ENCODE data around the gene DIS3. TPM values are rescaled to one million over a fixed set of nuclear protein-coding genes. Genes with fewer than 3 reads are reported as not detected.
"Not testable (repeated sequence)": the region's sequence is repeated elsewhere in the genome, so short reads cannot be mapped to it uniquely, and the experiment has no call there.

Gene DIS3, protein sequence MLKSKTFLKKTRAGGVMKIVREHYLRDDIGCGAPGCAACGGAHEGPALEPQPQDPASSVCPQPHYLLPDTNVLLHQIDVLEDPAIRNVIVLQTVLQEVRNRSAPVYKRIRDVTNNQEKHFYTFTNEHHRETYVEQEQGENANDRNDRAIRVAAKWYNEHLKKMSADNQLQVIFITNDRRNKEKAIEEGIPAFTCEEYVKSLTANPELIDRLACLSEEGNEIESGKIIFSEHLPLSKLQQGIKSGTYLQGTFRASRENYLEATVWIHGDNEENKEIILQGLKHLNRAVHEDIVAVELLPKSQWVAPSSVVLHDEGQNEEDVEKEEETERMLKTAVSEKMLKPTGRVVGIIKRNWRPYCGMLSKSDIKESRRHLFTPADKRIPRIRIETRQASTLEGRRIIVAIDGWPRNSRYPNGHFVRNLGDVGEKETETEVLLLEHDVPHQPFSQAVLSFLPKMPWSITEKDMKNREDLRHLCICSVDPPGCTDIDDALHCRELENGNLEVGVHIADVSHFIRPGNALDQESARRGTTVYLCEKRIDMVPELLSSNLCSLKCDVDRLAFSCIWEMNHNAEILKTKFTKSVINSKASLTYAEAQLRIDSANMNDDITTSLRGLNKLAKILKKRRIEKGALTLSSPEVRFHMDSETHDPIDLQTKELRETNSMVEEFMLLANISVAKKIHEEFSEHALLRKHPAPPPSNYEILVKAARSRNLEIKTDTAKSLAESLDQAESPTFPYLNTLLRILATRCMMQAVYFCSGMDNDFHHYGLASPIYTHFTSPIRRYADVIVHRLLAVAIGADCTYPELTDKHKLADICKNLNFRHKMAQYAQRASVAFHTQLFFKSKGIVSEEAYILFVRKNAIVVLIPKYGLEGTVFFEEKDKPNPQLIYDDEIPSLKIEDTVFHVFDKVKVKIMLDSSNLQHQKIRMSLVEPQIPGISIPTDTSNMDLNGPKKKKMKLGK
- total RNA-seq: 20.6 TPM
- polyA plus RNA-seq (ENCODE audit: insufficient read depth in 1 of 8, insufficient read length in 8 of 8, low replicate concordance in 1 of 8): 10 to 100 TPM; 10.7 to 21.8 (median 18.9) TPM
- long read RNA-seq, donor 1: 0 reads
- long read RNA-seq, donor 2: 0 reads
- long read RNA-seq, donor 3, full-length matches to known transcripts: 1 of 7 reads
- long read RNA-seq, donor 3, partial matches to known transcripts: 6 of 7 reads
- long read RNA-seq, donor 3, other reads (novel, unspliced or antisense): 0 of 7 reads
- long read RNA-seq, donor 4: 0 reads
- long read RNA-seq, donor 5, full-length matches to known transcripts: 1 of 9 reads
- long read RNA-seq, donor 5, partial matches to known transcripts: 8 of 9 reads
- long read RNA-seq, donor 5, other reads (novel, unspliced or antisense): 0 of 9 reads
- long read RNA-seq, donor 6, full-length matches to known transcripts: 2 of 2 reads
- long read RNA-seq, donor 6, partial matches to known transcripts: 0 of 2 reads
- long read RNA-seq, donor 6, other reads (novel, unspliced or antisense): 0 of 2 reads
- long read RNA-seq, donor 7, full-length matches to known transcripts: 1 of 1 reads
- long read RNA-seq, donor 7, partial matches to known transcripts: 0 of 1 reads
- long read RNA-seq, donor 7, other reads (novel, unspliced or antisense): 0 of 1 reads
- long read RNA-seq, donor 8: 0 reads
- long read RNA-seq, donor 9, full-length matches to known transcripts: 1 of 17 reads
- long read RNA-seq, donor 9, partial matches to known transcripts: 16 of 17 reads
- long read RNA-seq, donor 9, other reads (novel, unspliced or antisense): 0 of 17 reads
- long read RNA-seq, donor 10, full-length matches to known transcripts: 1 of 11 reads
- long read RNA-seq, donor 10, partial matches to known transcripts: 10 of 11 reads
- long read RNA-seq, donor 10, other reads (novel, unspliced or antisense): 0 of 11 reads
- long read RNA-seq, donor 11, full-length matches to known transcripts: 1 of 1 reads
- long read RNA-seq, donor 11, partial matches to known transcripts: 0 of 1 reads
- long read RNA-seq, donor 11, other reads (novel, unspliced or antisense): 0 of 1 reads

DNA sequence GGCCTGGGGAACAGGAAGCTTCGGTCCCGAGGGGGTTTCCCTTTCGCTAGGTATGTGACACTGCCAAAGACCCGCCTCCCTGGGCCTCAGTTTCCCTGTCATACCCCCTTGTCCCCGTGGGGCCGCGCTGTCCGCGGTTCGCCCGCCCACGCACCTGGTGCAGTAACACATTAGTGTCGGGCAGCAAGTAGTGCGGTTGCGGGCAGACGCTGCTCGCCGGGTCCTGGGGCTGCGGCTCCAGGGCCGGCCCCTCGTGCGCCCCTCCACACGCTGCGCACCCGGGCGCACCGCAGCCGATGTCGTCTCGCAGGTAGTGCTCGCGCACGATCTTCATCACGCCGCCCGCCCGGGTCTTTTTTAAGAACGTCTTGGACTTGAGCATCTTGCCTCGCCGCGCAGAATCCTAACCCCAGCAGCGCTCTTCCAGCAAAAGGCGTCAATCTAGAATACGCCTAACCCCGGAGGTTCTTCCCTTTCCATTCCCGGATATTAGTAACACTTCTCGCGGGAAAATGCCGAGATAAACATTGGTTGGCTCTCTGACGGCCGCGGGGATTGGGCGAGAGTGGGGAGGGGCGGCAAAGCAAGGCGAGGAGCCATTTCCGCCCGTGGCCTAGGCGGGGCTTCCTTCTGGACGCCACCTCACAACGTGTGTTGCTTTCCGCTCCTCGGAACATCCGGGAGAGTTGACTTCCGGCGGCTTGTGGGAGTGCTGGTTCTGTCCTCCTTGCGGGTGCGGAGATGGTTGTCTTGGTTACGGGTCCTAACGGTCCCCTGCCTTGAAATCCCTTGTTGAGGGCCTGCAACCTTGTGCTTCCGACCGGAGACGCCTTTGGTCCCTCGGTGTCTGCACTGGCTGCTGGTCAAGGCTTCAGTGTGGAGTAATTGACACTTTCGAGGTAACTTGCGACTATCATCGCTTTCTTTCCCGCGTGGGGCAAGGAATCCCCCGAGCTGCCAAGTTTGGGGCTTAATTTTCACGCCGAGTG, at the start of gene DIS3, which contains the start of gene PIBF1:
Gene DIS3 (minus strand): TSS at position 450 of the 989 bp plus-strand sequence. CDS start 68 bp downstream, at position 382.
Gene PIBF1 (plus strand): TSS at position 683 of the 989 bp plus-strand sequence. CDS start 1,337 bp downstream, outside the sequence.
- no peaks in the 10 kb centered on the region for H3K27me3 ChIP-seq (ENCODE audit: control insufficient read depth, insufficient read depth, low read length)
- H3K27ac ChIP-seq (ENCODE audit: low read length): peak within 1 kb of the TSS; percentile 94
- peaks cover 17% of the 10 kb centered on the region for H3K36me3 ChIP-seq (ENCODE audit: control insufficient read depth, insufficient read depth, low read length)
- H3K4me1 ChIP-seq (ENCODE audit: control insufficient read depth, insufficient read depth, low read length): peaks cover 3% of the 10 kb centered on the region
- DNase-seq: peak; percentile 99
- WGBS (ENCODE audit: insufficient coverage): under 1% methylated on average over 70 of the region's 81 CpGs
- no peaks in the 10 kb centered on the region for H3K9me3 ChIP-seq (replicated peaks; ENCODE audit: control insufficient read depth, low read depth, low read length)
- H3K4me3 ChIP-seq (ENCODE audit: low read length): peak within 1 kb of the TSS; percentile 97

DNA sequence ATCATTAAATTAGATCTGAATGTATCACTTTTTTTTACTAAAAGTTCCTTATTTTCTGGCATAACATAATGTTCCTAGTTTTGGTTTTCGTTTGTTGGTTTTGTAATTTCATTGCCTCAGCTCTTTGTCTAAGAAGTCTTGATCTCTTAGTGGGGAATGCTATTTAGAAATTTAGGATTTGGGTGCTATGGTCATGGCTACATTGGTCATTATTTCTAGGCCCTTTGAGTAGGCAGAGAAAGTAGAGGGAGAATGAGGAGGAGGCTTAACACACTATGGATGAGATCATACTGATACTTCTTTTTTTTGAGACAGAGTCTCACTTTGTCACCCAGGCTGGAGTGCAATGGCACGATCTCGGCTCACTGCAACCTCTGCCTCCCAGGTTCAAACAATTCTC, 42.0 kb upstream of the DIS3 start:
- Histone ChIP-seq H3K27me3 (ENCODE audit: control insufficient read depth, insufficient read depth, low read length) (no peaks in the 10 kb centered on the region), H3K9me3 (replicated peaks; ENCODE audit: control insufficient read depth, low read depth, low read length) (no peaks in the 10 kb centered on the region), H3K27ac (ENCODE audit: low read length) (no peak overlapping the region), H3K4me1 (ENCODE audit: control insufficient read depth, insufficient read depth, low read length) (no peaks in the 10 kb centered on the region), H3K4me3 (ENCODE audit: low read length) (no peak overlapping the region), H3K36me3 (ENCODE audit: control insufficient read depth, insufficient read depth, low read length) (peaks cover 8% of the 10 kb centered on the region)
- no CpG with 5 or more reads among the region's 3 CpGs for WGBS (ENCODE audit: insufficient coverage)
- no peak for DNase-seq

DNA sequence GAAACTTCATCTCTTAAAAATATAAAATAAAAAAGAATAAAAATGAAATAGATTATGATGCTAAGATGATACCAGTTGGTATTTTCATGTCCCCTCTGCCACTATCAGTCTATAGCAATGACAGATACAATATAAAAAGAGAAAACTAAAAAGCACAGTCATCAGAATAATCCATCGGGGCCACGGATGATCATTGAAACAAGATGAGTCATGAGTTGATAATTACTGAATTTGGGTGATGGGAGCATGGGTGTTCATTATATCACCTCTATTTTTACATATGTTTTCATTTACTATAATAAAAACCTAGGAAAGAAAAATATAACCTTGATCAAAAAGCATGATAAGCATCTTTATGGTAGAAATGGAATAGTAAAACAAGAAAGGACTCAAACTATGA, 41.4 kb upstream of the DIS3 start:
- no peaks in the 10 kb centered on the region for H3K9me3 ChIP-seq (replicated peaks; ENCODE audit: control insufficient read depth, low read depth, low read length)
- H3K27me3 ChIP-seq (ENCODE audit: control insufficient read depth, insufficient read depth, low read length): no peaks in the 10 kb centered on the region
- H3K4me3 ChIP-seq (ENCODE audit: low read length): no peak overlapping the region
- no peak for DNase-seq
- no peaks in the 10 kb centered on the region for H3K4me1 ChIP-seq (ENCODE audit: control insufficient read depth, insufficient read depth, low read length)
- no peak overlapping the region for H3K27ac ChIP-seq (ENCODE audit: low read length)
- peaks cover 10% of the 10 kb centered on the region for H3K36me3 ChIP-seq (ENCODE audit: control insufficient read depth, insufficient read depth, low read length)
- no CpG with 5 or more reads among the region's 2 CpGs for WGBS (ENCODE audit: insufficient coverage)

DNA sequence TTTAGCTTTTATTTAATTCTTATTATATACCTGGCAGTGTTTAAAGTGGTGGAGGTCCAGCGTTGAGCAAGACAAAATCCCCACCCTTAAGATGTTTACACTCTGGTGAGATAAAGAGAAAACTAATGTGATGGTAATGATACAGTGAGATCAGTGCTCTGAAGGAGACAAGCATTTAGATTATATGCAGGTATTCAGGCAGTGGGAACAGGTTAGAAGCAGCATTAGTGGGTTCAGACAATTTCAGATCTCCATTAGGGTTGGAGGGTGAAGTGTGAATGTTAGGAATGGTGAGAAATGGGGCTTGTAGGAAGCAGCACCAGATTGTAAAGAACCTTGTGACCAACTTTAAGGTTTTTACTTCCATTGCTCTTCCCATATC, 39.2 kb upstream of the DIS3 start:
- H3K9me3 ChIP-seq (replicated peaks; ENCODE audit: control insufficient read depth, low read depth, low read length): no peaks in the 10 kb centered on the region
- H3K36me3 ChIP-seq (ENCODE audit: control insufficient read depth, insufficient read depth, low read length): peaks cover 7% of the 10 kb centered on the region
- no peaks in the 10 kb centered on the region for H3K4me1 ChIP-seq (ENCODE audit: control insufficient read depth, insufficient read depth, low read length)
- H3K27ac ChIP-seq (ENCODE audit: low read length): no peak overlapping the region
- no peaks in the 10 kb centered on the region for H3K27me3 ChIP-seq (ENCODE audit: control insufficient read depth, insufficient read depth, low read length)
- WGBS (ENCODE audit: insufficient coverage): no CpG with 5 or more reads among the region's 1 CpG
- no peak for DNase-seq
- no peak overlapping the region for H3K4me3 ChIP-seq (ENCODE audit: low read length)

DNA sequence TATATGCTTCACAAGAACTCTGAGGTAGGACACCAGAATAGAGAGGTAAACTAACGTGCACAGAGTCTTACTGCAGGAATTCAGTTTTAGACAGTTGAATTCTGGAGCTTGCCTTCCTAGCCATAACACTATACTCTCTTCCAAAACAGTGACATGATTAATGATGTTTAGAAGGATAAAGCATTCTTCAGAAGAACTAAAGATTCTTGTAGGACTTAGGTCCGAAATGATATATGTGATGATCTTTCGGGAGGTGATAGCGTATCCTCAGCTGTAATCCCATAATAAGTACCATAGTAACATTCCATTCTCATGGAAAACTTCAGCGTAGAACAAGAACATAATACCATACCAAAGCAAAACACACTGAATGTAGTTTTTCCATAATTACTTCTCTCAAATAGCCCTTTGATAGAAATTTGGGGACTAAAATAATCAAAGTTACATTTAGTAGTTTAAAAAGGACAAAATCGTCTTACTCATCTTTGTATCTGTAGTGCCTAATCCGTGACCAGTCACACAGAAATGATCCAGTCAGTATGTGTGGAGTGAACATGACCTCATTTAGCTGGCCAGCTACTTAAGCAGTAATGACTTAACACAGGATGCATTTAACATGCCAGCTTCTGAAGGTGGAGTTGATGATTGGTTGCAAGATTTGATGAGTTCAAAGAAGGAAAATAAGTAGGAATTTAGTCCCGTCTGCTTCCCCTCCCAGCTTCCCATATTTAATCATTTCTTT, 38.6 kb upstream of the DIS3 start:
- Histone ChIP-seq H3K4me1 (ENCODE audit: control insufficient read depth, insufficient read depth, low read length) (no peaks in the 10 kb centered on the region), H3K36me3 (ENCODE audit: control insufficient read depth, insufficient read depth, low read length) (peaks cover 7% of the 10 kb centered on the region), H3K4me3 (ENCODE audit: low read length) (no peak overlapping the region), H3K9me3 (replicated peaks; ENCODE audit: control insufficient read depth, low read depth, low read length) (no peaks in the 10 kb centered on the region), H3K27ac (ENCODE audit: low read length) (no peak overlapping the region), H3K27me3 (ENCODE audit: control insufficient read depth, insufficient read depth, low read length) (no peaks in the 10 kb centered on the region)
- no peak for DNase-seq
- 83% methylated on average over 2 of the region's 8 CpGs for WGBS (ENCODE audit: insufficient coverage)

DNA sequence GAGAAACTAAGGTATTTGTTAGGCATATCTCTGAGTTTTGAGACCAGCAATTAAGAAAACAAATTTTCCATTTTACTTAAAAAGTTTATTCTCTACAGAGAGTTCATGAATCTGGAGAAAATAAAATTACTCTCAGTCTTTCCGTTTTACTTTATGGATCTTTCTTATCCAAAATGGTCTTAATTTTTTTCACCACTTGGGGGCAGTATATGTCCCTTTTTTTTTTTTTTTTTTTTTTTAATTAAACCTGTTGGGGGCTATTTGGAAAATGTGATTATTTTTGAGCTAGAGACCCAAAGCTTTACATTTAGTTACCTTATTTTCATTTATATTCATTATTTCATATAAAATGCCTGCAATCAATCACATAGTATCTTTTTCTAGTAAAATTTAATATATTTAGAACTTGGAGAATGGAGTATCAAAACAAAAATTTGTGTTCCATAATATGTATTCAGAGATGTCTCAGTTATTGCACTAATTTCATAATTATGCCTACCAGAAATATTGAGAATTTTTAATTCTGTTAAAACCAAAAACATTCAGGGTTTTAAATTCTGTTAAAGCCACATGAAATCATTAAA, 27.3 kb upstream of the DIS3 start:
- DNase-seq: peak; percentile 38
- no peaks in the 10 kb centered on the region for H3K9me3 ChIP-seq (replicated peaks; ENCODE audit: control insufficient read depth, low read depth, low read length)
- peaks cover 8% of the 10 kb centered on the region for H3K36me3 ChIP-seq (ENCODE audit: control insufficient read depth, insufficient read depth, low read length)
- no peaks in the 10 kb centered on the region for H3K27me3 ChIP-seq (ENCODE audit: control insufficient read depth, insufficient read depth, low read length)
- H3K4me3 ChIP-seq (ENCODE audit: low read length): no peak overlapping the region
- WGBS (ENCODE audit: insufficient coverage): no CpG with 5 or more reads among the region's 1 CpG
- H3K4me1 ChIP-seq (ENCODE audit: control insufficient read depth, insufficient read depth, low read length): no peaks in the 10 kb centered on the region
- H3K27ac ChIP-seq (ENCODE audit: low read length): no peak overlapping the region

DNA sequence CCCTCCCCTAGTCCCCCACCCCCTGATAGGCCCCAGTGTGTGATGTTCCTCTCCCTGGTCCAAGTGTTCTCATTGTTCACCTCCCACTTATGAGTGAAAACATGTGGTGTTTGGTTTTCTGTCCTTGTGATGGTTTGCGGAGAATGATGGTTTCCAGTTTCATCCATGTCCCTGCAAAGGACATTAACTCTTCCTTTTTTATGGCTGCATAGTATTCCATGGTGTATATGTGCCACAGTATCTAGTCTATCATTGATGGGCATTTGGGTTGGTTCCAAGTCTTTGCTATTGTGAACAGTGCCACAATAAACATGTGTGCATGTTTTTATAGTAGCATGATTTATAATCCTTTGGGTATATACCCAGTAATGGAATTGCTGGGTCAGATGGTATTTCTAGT, 24.8 kb upstream of the DIS3 start:
- not testable (repeated sequence) for H3K36me3 ChIP-seq (ENCODE audit: control insufficient read depth, insufficient read depth, low read length); H3K4me1 ChIP-seq (ENCODE audit: control insufficient read depth, insufficient read depth, low read length); H3K27me3 ChIP-seq (ENCODE audit: control insufficient read depth, insufficient read depth, low read length); DNase-seq; H3K4me3 ChIP-seq (ENCODE audit: low read length); H3K9me3 ChIP-seq (replicated peaks; ENCODE audit: control insufficient read depth, low read depth, low read length); H3K27ac ChIP-seq (ENCODE audit: low read length)
- no CpG with 5 or more reads among the region's 1 CpG for WGBS (ENCODE audit: insufficient coverage)
